Stromal cell of bone marrow (primary cell): ENCODE measurements around the gene CLEC2B.

ENCODE experiments used
- DNase-seq: peaks from one replicate; pipeline ENCODE4 v3.0.0-alpha.2; 2012; ENCODE audit warnings: low read depth

CLEC2B gene

GRCh38 chr12:9868951-9869306, 225 bp downstream of the CLEC2B start:
- DNase-seq = no peak

DNA sequence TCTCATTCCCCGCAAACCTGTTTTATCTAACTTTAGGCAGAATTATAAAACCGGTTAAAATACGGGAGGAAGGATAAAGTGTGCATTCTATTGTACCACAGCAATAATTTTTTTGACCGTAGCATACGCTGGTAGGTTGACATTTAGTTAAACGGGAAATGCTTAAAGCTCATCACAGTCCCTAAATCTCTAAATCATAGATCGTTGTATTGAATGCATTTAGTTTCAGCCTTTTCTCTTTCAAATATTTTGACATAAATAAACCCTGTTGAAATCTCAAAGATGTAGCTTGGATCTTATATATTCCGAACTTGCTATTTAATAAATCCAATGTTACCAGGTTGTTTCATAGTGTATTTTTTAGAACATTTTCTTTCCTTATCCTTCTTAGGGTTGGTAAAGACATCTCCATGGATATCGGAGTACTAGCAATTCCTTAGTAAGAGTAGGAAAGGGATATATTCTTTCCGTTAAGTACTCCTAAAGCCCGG, 798 bp downstream of the CLEC2B start:
- DNase-seq = no peak

GRCh38 chr12:9867531-9867930, 1.6 kb downstream of the CLEC2B start:
- DNase-seq = no peak

- DNase-seq = no peak
These were observed 2.3 kb downstream of the CLEC2B start for GRCh38 chr12:9866860-9867269.

- DNase-seq = no peak
These were observed 4.1 kb downstream of the CLEC2B start for GRCh38 chr12:9864913-9865675.

GRCh38 chr12:9858135-9858534, 11.0 kb downstream of the CLEC2B start:
- no peak for DNase-seq

DNA sequence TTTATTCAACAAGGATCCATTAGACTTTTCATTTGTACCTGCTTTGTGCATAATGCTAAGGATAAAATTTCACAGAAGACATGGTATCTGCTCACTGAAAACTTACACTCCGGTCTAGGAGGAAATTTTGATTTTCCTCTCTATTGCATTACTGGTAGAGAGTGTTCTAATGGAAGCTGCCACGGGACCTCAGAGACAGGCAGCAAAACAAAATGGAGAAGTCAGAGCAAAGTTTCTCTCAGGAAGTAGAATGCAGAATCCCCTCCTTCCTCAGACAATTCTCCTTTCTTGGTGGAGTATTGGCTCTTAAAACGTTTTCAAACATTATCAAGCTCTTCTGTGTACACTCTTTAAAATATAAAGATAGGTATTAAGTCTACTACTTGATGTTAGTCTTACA, 12.3 kb downstream of the CLEC2B start:
- no peak for DNase-seq

GRCh38 chr12:9856151-9856550, 13.0 kb downstream of the CLEC2B start:
- no peak for DNase-seq

DNA sequence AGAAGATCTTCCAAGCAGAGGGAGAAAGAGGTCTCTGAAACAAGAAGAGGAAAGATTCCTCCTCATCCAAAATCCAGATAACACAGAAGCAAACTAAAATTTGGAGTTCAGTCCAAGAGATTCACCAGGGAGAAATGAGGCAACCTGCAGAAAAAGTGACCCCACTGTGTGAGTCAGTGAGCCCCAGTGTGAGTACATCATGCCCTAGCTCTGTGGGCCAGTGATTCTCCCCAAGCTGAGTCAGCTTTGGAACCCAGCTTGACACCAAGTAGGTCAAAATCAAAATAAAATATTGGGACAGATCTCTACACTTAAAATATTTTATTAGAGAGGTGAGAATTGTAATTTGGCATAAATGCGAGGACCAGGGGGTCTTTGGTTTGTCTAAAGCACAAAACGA, 17.2 kb downstream of the CLEC2B start:
- no peak for DNase-seq

DNA sequence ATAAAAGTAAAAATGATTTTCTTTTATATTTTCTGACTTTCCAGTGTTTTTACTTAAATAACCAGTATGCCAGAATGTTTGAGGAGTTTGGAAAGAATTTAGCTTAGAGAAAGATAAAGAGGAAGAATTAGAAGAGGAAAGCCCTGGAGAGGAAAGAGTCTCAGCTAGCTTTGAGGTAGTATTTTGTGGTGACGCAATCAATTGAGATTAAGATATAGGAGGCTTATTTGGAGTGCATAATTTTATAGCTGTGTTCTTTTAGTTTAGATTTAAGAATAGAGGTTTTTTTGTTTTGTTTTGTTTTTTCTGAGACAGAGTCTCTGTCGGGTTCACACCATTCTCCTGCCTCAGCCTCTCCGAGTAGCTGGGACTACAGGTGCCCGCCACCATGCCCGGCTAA, 18.1 kb downstream of the CLEC2B start:
- no peak for DNase-seq

DNA sequence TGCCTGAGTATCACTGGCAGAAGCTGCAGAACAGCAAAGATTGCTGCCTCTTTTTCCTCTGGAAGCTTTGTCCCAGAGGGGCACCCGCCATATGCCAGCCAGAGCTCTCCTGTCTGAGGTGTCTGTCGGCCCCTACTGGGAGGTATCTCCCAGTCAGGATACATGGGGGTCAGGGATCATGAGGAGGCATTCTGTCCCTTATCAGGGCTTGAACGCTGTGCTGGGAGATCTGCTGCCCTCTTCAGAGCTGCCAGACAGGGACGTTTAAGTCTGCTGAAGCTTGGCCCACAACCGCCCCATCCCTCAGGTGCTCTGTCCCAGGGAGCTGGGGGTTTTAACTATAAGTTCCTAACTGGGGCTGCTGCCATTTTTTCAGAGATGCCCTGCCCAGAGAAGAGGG, 20.3 kb downstream of the CLEC2B start:
- no peak for DNase-seq

GRCh38 chr12:9843407-9843806, 25.7 kb downstream of the CLEC2B start:
- DNase-seq = no peak

DNA sequence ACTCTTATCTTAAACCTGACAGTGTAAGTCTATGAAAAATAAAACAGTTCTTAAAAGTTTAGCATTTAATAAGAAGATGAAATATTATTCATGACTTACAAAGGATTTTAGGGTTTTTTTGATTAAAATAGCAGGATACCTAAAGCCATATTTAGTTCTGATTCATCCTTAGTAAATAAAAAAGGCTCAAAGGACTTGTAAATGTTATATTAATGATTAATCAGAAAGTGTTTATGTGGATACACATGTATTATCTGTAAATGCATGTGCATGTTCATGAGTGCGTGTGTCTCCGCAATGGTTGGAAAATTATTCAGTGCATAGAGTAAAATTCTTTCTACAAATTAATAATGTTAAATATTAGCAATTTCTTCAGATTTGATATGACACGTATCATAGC, 37.4 kb downstream of the CLEC2B start:
- DNase-seq = no peak

DNA sequence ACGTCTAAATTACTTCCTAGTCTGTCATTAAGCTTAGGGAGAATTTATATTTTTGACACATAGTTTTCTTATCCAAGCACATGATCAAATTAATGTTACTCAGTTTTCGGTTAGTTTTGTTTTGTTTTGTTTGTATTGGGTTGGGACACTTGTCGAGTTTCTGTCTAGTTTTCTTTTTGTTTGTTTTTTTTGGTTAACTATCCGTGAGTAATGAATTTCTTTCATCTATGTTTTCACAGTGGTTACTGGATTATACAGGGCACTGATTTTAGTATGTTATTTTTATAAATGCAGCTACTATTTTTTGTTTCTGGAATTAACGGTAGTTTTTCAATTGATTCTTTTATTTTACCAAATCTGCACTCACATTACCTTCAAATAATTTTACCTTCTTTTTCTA, 39.2 kb downstream of the CLEC2B start:
- no peak for DNase-seq

- no peak for DNase-seq
These were observed 39.7 kb downstream of the CLEC2B start for GRCh38 chr12:9829483-9829882.

DNA sequence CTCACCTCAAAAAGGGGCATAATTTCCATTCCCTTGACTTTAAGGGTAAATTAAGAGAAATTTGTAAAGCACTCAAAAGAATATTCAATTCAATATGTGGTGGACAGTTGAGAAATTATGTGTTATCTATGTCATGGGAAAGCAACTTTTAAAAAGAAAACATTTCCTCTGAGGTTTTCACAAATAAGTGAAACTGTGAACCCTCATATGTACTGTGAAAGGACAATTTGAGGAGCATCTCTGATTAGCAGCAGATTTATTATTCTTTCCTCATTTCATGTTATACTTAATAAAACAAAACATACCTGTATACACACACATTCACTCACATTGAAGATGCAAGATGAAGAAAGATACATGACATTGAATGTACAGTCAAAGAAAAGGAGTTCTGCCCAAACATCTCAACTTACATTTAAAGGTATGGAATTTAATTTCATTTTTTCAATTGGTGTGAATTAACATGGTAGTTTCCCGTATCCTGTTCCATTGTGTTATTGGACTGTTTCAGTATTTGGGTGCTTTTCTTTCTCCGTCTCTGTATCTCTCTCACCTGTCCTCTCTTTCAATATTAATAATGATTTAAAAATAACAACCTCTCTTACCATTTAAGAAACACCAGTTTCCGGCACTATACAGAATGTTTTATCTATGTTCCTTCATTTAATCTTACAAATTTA, 41.8 kb downstream of the CLEC2B start, which contains the start of gene KLRF1:
Gene KLRF1, plus strand, starts transcription at position 273 of the 680 bp plus-strand sequence. Its CDS starts 64 bp downstream, at position 337.
- DNase-seq = no peak

DNA sequence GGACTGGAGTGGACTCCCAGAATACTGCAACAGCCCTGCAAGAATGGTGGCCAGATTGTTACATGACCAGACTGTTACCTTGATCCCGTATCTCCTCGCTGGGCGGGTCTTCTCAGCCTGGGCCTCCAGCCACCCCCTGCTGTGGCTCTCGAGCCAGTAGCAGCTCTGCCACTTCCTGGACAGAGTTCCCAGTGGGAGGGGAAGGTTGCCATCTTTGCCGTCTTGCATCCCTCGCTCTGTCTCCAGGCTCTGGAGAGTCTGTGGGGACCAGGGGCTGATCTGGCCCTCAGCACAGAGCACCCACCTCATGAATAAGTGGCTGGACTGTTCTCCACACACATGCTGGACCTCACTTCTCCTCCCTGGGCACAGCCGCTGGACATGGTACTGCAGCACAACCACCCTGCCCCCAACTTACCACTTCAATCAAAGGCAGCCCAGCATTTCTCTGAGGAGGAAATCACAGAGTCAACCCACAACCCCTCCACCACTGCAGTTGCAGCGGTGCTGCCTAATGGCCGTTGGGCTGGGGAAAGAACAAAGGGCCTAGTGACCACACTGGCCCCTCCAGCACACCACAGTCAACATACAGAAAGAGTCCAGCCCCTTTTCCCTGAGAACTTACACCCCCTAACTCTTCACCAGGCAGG, 48.7 kb downstream of the CLEC2B start:
- DNase-seq = no peak

GRCh38 chr12:9813821-9814798, 55.0 kb downstream of the CLEC2B start:
- DNase-seq = peak; percentile 11

DNA sequence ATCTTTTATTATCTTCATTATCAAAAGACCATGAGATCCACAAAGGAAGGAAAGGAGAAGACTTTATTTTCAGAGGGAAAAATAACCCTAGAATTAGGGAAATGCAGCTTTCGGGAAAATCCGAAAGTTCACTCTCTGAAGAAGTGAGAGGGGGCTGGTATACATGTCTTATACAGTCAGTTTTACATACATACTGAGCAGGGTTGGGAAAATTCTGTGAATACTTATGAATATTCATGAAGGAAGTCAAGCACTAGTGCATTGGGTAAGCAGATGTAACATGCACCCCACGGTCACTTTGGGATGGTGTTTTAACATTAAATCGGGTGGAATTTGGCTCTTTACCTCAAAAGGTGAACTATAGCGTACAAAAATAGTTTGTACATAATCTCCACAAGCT, 57.5 kb downstream of the CLEC2B start:
- no peak for DNase-seq

DNA sequence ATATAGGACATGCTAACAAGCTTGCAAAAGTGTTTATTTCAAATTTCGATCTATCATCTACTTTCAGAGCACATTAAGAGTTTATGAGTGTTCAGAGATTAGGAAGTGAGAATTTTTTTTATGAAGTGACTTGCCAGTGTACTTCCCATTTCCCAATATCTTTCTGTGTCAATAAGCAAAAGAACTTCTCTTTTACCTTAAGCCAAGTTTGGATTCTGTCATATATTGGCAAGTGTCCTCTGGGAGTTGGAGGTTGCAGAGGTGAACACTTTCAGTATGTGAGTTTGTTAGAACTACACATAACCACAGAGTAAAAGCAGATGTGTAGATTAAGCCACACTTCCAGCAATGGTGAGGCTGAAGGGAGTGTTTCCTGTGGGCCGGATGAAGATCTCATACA, 58.5 kb downstream of the CLEC2B start:
- no peak for DNase-seq

- no peak for DNase-seq
These were observed 59.3 kb downstream of the CLEC2B start for GRCh38 chr12:9809866-9810265.

DNA sequence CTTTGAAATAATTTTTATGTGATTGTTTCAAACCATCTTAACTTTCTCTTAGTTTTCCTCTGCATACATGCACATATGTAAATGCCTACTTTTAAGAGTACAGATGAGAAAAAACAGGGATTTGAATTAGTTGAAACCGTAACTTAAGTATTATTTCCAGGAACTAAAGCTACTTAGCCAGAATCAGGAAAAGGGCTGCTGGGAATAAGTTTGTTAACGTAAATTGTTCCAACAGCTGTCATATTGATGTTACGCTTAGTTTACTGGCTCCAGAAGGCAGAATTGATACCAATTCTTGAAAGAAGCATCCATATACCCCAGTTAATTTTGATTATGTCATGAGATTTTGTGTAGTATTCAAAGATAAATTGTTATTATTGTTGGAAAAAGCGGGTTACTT, 59.8 kb downstream of the CLEC2B start:
- DNase-seq = no peak
